Colonic mucosa (tissue), 4 donors: ENCODE data around the gene CLIC5. TPM values are rescaled to one million over a fixed set of nuclear protein-coding genes. Genes with fewer than 3 reads are reported as not detected.

Source experiments
- DNase-seq: peaks from one replicate; pipeline ENCODE4 v3.0.0-alpha.2; 2020
- H3K27ac ChIP-seq: fragments of 200-600 bp; one replicate; pipeline ENCODE4 v1.8.0; 2021
- H3K27me3 ChIP-seq: fragments of 200-600 bp; one replicate; pipeline ENCODE4 v1.8.0; 2021
- H3K36me3 ChIP-seq: fragments of 200-600 bp; one replicate; pipeline ENCODE4 v1.8.0; 2021
- H3K4me1 ChIP-seq: fragments of 200-600 bp; one replicate; pipeline ENCODE4 v1.8.0; 2021; ENCODE audit warnings: mild to moderate bottlenecking
- H3K4me3 ChIP-seq: fragments of 200-600 bp; one replicate; pipeline ENCODE4 v1.8.0; 2021
- H3K9ac ChIP-seq, 2 donors: one replicate each; pipeline ENCODE4 v1.7.0; 2013; ENCODE audit warnings: control low read depth in 2 of 2, low read depth in 2 of 2, low read length in 2 of 2
- H3K9me3 ChIP-seq: fragments of 200-600 bp; one replicate; pipeline ENCODE4 v1.8.0; 2021
- intact Hi-C: fragments of 100-400 bp; cut with DNase I; formaldehyde crosslinking; loops from one replicate; pipeline ENCODE4 v1.14.1; 2022
- total RNA-seq, 2 donors: library from RNA; stranded (reverse); fragmentation: NEBNext Ultra II Directional in 1 of 2; extraction: Animal tissue kit (Norgen Biotek cat#: 25700) in 1 of 2; gene quantifications; one replicate each; pipeline ENCODE4 v1.2.1, GENCODE V29; 2021
- TF ChIP-seq, protein P1 (sequence below): fragments of 200-600 bp; IDR thresholded peaks from one replicate; pipeline ENCODE4 v1.8.0; 2022; ENCODE audit warnings: antibody characterized with exemption, mild to moderate bottlenecking
- donor health status: healthy.
- donor health status: DM: no; HTN: no; CAD: no.
- donor health status: DM: no; HTN: no; CAD: no.

CLIC5 gene
- total RNA-seq, 2 donors from 2014 or later = 72.8 to 74.9 TPM

DNA sequence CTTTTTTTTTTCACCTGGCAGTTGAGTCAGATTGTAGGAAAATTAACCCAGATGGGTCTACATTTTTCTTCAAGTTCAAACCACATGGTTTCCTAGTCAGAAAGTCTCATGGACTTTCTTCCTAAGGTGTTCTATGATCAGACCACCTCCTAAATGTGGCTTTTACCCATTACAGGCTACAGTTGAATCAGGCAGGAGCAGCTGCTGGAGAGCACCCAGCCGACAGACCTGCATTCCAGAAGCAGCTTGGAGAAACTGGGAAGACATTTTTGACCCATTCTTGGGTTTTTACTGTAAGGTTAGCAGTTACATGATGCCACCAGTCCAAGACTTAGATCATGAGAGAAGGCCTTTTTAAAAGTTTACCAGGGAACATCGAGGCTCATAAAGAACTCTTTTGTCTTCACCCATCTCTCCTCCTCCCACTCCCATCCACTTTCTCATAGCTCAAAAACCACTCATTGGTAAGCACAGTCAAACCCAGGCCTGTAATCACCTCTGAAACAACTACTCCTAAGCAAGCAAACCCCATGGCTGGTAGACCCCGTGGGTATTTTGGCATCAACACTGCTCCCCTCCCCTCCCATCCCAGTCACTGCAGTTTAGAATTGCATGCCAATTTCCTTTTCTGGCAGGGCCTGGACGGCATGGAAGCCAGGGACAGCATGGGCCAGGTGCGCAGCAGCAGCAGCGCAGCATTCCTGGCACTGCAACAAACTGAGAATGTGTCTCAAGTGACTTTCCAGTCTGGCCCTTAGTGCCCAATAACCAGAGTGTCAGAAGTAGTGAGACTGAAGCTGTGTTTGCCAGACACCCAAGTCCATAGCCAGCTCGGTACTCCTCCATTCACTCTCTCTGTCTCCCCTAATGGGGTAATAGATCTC is 113.7 kb downstream of the CLIC5 start:
- no peak overlapping the region for H3K4me3 ChIP-seq
- H3K36me3 ChIP-seq = no peaks in the 10 kb centered on the region
- H3K4me1 ChIP-seq = no peaks in the 10 kb centered on the region
- TF ChIP-seq, protein P1, sequence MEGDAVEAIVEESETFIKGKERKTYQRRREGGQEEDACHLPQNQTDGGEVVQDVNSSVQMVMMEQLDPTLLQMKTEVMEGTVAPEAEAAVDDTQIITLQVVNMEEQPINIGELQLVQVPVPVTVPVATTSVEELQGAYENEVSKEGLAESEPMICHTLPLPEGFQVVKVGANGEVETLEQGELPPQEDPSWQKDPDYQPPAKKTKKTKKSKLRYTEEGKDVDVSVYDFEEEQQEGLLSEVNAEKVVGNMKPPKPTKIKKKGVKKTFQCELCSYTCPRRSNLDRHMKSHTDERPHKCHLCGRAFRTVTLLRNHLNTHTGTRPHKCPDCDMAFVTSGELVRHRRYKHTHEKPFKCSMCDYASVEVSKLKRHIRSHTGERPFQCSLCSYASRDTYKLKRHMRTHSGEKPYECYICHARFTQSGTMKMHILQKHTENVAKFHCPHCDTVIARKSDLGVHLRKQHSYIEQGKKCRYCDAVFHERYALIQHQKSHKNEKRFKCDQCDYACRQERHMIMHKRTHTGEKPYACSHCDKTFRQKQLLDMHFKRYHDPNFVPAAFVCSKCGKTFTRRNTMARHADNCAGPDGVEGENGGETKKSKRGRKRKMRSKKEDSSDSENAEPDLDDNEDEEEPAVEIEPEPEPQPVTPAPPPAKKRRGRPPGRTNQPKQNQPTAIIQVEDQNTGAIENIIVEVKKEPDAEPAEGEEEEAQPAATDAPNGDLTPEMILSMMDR = no peak
- DNase-seq = no peak
- H3K27me3 ChIP-seq = no peaks in the 10 kb centered on the region
- no peaks in the 10 kb centered on the region for H3K9me3 ChIP-seq
- no peak overlapping the region for H3K9ac ChIP-seq
- H3K27ac ChIP-seq = no peak overlapping the region
- intact Hi-C loops = no loop called here

DNA sequence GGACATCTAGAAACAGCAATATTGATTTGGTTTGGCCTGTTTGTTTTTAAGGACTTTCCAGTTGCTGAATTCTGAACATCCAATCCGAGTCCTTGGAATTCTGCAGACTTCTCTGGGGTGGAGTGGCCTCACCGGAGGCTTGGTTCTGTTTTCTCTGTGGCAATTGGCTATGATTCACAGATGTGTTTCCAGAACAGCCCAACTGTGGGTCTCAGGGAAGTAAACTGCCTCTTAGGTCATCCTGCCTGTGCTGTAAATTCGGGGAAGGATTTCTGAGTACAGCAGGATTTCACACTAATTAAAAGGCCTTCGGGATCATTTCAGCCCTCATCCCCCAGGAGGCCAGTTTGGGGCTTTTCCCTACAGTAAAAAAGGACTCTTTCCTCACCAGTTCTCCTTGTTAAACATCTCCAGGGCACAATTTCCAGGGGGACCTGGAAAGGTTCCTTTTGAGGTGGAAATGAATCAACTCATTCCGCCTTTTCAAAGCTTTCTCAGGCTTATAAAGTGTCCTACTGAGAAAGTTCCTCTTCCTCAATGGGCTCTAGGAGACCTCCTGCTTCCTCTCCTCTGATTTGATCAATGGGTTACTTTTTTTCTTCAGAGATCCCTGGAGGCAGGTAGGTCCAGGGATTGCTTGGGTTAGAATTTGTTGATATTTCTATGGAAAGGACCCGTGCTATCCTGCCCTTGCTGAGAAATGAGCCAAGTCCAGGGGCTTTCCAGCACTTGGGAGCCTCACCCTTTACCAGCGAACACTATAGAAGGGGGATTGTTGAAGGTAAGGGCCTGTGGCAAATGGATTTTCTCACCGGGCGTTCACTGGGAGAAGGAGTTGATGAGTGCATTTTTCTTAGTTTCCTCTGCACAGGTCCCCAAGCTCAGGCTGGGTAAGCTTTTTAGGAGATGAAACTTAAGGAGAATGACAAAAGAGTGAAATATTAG is 114.6 kb downstream of the CLIC5 start:
- Histone ChIP-seq H3K9ac (no peak overlapping the region), H3K27me3 (no peaks in the 10 kb centered on the region), H3K4me3 (no peak overlapping the region), H3K27ac (no peak overlapping the region), H3K9me3 (no peaks in the 10 kb centered on the region), H3K4me1 (no peaks in the 10 kb centered on the region), H3K36me3 (no peaks in the 10 kb centered on the region)
- TF ChIP-seq, protein P1 = no peak
- intact Hi-C loops = no loop called here
- no peak for DNase-seq

DNA sequence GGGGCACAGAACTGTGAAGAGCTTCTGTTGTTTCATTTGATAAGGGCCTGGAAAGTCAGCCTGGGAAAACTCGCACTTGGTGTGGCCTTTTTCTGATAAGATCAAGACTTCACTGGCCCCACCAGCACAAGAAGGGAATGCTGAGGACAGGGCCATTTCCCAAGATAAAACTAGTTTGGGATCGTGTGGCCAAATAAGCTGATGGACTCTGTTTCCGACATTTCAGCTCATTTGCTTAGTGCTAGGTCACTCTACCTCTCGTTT is 116.0 kb downstream of the CLIC5 start:
- Histone ChIP-seq H3K4me1 (no peaks in the 10 kb centered on the region), H3K9ac (no peak overlapping the region), H3K4me3 (no peak overlapping the region), H3K36me3 (no peaks in the 10 kb centered on the region), H3K9me3 (no peaks in the 10 kb centered on the region), H3K27ac (no peak overlapping the region), H3K27me3 (no peaks in the 10 kb centered on the region)
- intact Hi-C loops = no loop called here
- TF ChIP-seq, protein P1 = no peak
- DNase-seq = no peak

DNA sequence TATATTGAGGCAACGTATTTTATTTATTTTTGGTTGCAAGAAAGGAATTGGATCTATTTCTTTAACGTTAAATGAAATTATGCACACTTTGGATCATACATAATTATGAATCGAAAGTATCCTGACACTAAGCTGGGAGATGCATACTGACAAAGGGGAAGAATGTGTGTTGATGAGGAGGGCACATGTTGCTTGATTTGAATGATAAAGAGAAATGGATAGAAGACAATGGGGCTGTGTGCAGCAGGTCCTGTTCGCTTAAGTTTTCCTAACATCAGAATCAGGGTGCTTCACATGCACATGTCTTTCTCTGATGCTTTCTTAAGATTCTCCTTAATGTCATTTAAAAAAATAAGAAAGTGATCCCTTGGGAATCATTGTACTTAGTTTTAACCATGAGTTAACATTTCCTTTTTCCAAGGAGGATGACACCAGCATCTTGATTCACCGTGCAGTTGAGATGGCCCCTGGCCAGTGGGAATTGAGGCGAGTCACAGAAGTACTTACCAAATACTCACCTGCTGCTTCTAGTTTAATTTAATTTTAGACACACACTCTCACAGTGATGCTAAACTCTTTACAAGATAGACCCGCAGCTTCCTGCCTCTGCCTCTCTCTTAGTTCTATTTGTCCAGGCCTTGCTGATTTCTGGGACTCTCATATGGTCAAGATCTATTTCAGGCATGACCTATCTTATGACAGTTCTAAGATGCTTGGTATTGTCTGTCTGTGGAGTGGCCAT is 116.5 kb downstream of the CLIC5 start:
- Histone ChIP-seq H3K36me3 (no peaks in the 10 kb centered on the region), H3K4me3 (no peak overlapping the region), H3K4me1 (no peaks in the 10 kb centered on the region), H3K27me3 (no peaks in the 10 kb centered on the region), H3K9me3 (no peaks in the 10 kb centered on the region), H3K9ac (no peak overlapping the region), H3K27ac (no peak overlapping the region)
- TF ChIP-seq, protein P1 = no peak
- intact Hi-C loops = no loop called here
- DNase-seq = no peak

DNA sequence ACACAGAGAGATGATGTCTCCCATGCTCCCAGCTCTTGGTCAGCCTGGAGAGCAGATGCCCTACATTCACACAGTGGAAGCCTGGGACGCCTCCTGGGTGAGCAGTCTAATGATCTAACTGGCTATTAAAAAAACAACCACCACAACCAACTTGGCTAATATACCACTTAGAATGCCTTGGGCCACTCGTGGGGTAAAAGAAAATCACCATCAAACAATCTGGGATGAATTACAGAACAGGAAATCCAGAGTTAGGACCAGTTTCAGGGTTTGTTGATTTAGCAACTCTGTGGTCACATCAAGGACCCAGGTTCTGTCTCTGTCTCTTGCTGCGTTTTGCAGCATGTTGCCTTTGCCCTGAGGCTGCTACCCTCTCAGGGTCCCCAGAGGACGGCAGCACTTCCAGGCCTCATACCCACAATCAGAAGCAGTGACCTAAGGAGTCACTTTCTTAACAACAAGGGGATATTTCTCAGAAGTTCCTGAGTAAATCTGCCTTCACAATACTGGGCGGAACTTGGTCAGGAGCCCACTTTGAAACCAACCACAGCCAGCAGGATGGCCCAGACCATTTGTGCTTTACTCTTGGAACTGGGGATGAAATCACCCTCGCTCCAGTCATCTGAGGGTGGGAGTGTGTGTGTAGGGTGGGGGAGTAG is 118.7 kb downstream of the CLIC5 start:
- TF ChIP-seq, protein P1 = no peak
- intact Hi-C loops = no loop called here
- Histone ChIP-seq H3K9ac (no peak overlapping the region), H3K4me3 (no peak overlapping the region), H3K9me3 (no peaks in the 10 kb centered on the region), H3K27ac (no peak overlapping the region), H3K4me1 (no peaks in the 10 kb centered on the region), H3K36me3 (no peaks in the 10 kb centered on the region), H3K27me3 (no peaks in the 10 kb centered on the region)
- no peak for DNase-seq
